ENCODE data around the gene KTI12.

DNA sequence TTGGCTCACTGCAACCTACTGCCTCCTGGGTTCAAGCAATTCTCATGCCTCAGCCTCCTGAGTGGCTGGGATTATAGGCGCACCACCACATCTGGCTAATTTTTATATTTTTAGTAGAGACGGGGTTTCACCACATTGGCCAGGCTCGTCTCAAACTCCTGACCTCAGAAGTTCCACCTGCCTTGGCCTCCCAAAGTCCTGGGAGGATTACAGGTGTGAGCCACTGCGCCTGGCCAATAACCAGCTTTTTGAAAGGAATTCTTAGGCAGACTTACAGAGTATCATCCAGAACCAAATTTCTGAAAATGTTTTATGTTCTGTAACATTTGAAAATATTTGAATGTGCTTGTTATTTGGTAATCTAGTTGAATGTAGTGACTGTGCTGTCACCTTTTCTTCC is 37.1 kb upstream of the KTI12 start:
- TF ChIP-seq POLR2AphosphoS5 (IDR thresholded peaks at IDR 0.05), result no peak
- TF ChIP-seq, protein P1, sequence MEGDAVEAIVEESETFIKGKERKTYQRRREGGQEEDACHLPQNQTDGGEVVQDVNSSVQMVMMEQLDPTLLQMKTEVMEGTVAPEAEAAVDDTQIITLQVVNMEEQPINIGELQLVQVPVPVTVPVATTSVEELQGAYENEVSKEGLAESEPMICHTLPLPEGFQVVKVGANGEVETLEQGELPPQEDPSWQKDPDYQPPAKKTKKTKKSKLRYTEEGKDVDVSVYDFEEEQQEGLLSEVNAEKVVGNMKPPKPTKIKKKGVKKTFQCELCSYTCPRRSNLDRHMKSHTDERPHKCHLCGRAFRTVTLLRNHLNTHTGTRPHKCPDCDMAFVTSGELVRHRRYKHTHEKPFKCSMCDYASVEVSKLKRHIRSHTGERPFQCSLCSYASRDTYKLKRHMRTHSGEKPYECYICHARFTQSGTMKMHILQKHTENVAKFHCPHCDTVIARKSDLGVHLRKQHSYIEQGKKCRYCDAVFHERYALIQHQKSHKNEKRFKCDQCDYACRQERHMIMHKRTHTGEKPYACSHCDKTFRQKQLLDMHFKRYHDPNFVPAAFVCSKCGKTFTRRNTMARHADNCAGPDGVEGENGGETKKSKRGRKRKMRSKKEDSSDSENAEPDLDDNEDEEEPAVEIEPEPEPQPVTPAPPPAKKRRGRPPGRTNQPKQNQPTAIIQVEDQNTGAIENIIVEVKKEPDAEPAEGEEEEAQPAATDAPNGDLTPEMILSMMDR (IDR thresholded peaks at IDR 0.05), result no peak
- TF ChIP-seq POLR2A (IDR thresholded peaks at IDR 0.05), result no peak
- no peak for TF ChIP-seq EP300 (IDR thresholded peaks at IDR 0.05)
